SK-N-MC (cell line): ENCODE results near the gene LANCL3.

Experiments used
- EZH2 ChIP-seq: fragments of 200-600 bp; sonication (generic); IDR thresholded peaks from one replicate; pipeline ENCODE4 v1.6.1; 2017; ENCODE audit warnings: antibody characterized with exemption
- FOXP2 ChIP-seq: optimal IDR thresholded peaks from 2 replicates; pipeline ENCODE3; 2011; ENCODE audit warnings: mild to moderate bottlenecking, moderate library complexity; ENCODE audit not compliant: insufficient read depth; ENCODE audit errors: extremely low read length, control extremely low read depth
- POLR2AphosphoS5 ChIP-seq: IDR thresholded peaks from 2 replicates; pipeline ENCODE4 v1.6.1; 2012; ENCODE audit warnings: mild to moderate bottlenecking, low read depth, low read length, borderline replicate concordance

- TF ChIP-seq POLR2AphosphoS5, result no peak
- no peak for TF ChIP-seq EZH2
- no peak for TF ChIP-seq FOXP2
Observed at GRCh38 chrX:37692918-37693317, 121.5 kb downstream of the LANCL3 start.
